Epidermal melanocyte (primary cell): ENCODE data around the gene DDIT4.
A peak's percentile ranks its signal among the peaks of the same experiment; 100 is the strongest.
"Not testable (repeated sequence)": the region's sequence is repeated elsewhere in the genome, so short reads cannot be mapped to it uniquely, and the experiment has no call there.

Source experiments
- DNase-seq: peaks from one replicate; pipeline ENCODE4 v3.0.0; 2011; ENCODE audit warnings: low spot score; ENCODE audit not compliant: insufficient read length

The DDIT4 gene

DNA sequence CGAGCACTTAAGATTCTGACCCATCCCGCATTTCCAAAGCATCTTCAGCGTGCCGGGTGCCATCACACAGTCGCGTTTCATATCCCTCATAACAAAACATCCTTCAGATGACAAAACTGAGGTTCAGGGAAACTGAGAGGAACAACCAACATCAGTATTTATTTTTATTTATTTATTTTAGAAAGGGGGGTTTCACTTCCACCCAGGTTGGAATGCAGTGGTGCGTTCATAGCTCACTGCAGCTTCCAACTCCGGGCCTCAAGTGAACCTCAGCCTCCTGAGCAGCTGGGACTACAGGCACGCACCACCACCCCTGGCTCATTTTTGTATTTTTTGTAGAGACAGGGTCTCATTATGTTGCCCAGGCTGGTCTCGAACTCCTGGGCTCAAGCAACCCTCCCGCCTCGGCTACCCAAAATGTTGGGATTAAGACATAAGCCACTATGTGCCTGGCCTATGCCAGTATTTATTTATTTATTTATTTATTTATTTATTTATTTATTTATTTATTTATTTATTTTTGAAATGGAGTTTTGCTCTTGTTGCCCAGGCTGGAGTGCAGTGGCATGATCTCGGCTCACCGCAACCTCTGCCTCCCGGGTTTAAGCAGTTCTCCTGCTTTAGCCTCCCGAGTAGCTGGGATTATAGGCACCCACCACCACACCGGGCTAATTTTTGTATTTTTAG lies 24.4 kb upstream of the DDIT4 start:
- not testable (repeated sequence) for DNase-seq

DNA sequence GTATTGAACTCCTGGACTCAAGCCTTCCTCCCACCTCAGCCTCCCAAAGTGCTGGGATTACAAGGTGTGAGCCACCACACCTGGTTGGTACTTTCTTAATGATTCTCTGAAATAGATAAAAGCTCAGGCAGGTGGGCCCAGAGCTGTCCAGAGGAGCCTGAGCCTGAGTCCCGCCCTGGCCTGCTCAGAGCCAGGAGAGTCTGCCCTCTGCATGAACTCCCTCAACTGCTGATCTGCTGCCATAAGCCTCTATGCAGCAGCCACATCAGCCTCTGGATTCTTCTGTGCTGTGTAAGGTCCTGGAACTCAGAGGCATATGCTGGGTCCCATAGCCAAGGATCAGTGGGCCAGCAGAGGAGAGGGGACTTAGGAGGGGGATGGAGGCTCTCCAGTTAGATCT lies 23.1 kb upstream of the DDIT4 start:
- no peak for DNase-seq

DNA sequence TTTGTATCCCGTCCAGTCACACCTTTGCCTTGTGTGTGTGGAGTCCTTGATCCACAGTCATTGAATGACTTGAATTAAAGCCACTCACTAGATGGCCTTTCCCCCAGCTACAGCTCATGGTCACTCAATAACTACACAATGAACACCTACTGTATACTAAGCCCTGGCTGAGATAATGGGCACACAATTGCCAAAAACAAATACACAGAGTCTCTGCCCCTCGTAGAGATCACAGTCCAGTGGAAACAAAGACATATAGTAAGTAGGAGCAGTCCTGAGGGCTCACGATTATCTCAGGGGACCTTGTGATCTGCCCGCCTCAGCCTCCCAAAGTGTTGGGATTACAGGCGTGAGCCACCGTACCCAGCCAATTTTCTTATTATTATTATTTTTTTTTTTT lies 22.1 kb upstream of the DDIT4 start:
- no peak for DNase-seq

DNA sequence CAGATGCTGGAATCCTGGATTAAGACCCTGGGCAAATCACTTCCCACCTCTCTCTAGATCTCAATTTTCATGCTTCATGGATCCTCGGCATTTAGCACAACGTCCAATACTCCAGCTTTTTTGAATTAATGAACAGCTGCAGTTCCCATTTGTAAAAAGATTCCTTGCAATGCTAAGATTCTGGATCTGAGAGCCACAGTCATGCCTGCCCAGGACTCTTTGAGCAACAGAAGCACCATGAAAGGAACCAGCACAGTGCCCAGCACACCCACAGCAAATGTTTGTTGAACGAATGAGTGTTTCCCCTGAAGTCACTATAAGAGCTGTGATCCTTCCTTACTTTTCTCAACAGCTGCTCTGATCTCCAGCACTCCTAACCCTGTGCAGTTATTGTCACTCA lies 20.8 kb upstream of the DDIT4 start:
- DNase-seq: no peak

DNA sequence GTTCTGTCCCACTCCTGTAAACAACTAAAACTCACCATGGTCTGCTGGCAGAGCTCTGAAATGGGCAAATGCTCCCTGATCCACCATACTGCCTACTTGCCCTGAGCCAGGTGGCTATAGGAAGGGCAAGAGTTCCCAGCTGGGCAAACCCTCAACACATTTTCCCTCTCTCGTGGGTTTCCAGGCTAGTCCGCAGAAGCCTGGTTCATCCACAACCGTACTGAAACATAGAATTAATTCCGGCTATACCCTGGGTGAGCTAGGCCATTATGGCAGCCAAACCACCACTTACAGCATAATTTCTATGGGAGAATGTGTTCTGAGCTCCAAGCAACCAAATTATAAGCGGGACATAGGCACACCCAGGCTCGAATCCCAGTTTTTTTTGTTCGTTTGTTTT lies 20.1 kb upstream of the DDIT4 start:
- no peak for DNase-seq

DNA sequence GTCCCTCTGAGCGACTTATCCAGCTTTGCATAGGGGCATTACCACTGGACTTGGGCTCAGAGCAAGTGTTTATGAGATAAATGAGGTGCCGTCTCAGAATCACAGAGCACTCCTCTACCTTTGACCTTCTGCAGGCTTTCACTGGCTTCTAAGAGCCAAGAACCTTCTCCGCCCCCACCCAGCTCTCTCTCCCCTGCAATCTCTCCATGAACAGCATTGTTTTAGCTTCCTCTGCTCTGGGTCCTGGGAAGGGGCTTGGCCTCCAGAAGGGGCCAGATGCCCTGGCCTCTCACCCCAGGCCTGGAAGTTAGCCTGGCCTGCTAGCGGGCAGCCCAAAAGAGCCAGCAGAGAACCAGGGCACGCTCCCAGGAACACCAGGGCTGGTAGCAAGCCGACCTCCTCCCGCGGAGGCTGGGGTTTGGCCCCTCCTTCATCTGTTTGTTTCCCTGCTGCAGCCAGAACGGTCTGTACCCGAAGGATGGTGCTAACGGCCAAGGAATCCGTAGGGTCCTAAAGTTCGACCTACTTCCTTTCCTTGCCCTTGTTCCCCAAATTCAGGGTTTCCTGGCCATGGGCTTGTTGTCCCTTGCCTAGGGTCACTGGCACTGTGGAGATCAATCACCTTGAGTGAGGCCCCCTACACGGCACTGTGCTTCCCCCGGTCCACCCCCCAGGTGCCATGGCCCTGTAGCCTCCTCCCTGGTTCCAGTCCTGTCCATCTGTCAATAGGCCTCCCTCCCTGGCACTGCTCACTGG lies 18.7 kb upstream of the DDIT4 start:
- DNase-seq: peak; percentile 78

DNA sequence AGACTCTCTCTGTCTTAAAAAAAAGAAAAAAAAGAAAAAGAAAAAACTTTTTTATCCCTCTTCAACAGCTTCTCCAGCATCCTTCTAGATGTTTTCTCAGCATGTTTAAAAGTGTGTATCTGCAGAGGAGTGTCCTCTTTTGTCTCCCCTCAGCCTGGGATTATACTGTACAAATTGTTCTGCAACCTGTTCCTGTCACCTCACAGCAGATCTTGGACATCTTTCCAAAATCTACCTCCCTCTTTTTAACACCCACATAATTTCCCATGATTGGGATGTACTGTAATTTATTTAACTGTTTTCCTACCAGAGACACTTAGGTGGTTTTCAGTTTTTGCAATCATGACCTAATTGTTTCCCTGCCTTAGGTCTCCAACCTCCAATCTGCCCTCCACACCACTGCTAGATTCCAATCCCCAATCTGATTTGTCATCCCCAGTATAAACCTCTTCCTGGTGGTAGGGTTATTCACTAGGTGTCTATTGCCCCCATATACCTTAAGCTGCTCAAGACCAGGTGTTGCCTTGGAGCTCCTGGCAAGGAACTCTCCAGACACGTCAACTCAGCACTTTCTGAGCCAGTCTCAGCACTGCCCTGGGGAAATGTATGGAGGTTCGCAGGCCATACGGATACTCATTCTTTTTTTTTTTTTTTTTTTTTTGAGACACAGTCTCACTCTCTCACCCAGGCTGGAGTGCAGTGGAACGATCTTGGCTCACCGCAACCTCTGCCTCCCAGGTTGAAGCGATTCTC lies 17.6 kb upstream of the DDIT4 start:
- DNase-seq: no peak

DNA sequence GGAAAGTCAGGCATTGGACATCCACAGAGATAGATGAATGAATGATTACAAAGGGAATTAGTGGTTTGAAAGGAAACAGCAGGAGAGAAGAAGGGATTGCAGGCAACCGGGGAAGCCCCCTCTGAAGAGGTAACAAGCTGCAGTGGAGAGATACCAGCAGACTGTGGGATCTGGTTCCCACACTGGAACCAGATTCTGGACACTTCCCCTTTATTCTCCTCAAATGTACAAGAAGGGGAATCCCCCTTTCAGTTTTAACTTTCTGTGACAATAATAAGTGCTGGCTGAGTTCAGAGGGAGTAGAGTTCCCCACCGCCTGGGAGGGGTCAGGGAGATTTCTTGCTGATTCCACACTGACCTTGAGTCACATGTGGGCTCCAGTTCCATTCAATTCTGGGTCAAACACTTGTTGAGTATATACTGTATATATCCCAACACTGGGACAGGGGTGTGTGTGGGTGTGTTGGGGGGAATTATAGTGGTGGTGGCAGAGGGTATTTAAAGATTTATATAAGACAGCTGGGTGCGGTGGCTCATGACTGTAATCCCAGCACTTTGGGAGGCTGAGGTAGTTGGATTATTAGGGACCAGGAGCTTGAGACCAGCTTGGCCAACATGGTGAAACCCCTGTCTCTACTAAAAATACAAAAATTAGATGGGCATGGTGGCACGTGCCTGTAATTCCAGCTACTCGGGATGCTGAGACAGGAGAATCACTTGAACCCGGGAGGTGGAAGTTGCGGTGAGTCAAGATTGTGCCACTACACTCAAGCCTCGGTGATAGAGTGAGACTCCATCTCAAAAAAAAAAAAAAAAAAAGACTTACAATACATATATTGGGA lies 16.5 kb upstream of the DDIT4 start:
- DNase-seq: no peak

DNA sequence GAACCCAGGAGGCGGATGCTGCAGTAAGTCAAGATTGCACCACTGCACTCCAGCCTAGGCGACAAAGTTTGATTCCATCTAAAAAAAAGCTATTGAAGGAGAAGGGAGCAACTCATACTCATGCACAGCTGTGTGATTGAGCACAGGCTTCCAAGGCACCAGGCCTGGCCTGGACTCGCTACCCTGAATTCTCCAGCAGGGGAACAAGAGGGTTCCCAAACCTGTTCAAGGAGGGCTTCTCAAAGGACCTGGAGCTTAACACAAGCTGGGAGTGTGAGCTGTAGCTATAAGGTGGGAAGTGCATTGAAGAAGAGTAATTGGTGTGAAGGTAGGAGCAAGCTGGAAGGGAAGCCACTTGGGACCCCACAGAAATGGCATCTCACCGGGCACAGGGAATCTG lies 15.1 kb upstream of the DDIT4 start:
- no peak for DNase-seq

DNA sequence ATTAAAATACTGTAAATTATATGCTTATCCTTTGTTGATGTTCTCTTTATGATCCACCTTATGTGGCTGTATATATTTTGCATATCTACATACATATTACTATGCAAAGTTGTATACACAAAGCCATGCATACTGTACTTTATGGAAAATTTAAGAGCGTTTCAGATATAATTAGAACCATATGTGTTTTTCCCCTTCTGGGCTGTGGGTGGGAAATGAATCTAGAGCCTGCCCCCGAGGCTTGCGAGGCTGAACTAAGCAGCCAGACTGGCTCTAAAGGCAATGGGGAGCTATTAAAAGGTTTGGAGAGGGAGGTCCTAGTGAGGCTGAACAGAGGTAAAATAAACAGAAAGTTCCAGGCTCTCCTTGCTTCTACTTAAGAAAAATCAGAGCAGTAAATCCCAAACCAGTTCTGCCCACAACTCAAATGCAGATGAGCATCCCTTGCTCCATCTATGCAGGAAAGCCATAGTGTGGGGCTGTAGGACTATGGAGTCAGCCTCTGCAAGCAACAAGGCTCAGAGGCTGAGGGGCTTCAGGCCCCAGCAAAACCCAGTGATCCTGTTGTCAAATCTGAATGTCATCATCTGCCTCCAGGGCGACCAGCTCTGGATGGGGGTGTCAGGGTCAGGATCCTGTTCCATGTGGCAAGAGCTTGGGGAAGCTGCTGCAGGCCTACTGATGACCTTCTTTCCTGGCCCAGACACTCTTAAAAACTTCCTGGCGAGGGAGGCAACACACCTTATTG lies 14.1 kb upstream of the DDIT4 start:
- DNase-seq: no peak

DNA sequence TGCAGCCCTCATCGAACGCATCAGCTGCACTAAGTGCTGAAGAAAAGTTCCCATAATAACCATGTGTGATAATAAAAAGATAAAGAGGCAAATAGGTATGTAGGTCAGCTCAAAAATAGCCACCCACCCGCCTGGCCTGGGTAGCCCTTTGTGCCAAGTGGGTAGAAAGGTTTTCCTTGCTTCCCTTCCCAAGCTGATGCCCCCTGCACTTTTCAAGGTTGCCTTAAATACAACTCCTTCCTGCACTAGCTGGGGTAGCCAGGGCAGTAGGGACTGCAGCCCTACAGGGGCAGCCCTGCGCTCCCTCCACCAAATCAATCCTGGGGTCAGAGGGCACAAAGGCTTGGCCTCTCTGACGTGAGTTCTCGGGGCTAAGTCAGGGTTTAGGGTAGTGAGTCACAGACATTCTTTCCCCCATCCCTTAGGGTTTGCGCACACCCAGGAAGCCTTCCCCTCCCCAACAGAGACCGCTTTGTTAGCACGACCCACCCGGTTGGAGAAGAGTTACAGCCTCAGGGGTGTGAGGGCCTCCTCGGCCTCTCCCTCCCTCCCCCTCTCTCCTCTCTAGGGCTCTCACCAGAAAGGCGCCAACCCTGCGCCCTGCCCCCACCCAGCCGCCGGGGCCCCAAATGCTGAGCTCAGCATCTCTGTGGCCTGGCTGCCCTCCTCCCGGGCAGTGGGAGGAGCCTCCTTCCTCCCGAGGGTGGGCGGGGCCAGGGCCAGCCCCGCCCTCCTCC lies 13.3 kb upstream of the DDIT4 start:
- DNase-seq: peak; percentile 77

DNA sequence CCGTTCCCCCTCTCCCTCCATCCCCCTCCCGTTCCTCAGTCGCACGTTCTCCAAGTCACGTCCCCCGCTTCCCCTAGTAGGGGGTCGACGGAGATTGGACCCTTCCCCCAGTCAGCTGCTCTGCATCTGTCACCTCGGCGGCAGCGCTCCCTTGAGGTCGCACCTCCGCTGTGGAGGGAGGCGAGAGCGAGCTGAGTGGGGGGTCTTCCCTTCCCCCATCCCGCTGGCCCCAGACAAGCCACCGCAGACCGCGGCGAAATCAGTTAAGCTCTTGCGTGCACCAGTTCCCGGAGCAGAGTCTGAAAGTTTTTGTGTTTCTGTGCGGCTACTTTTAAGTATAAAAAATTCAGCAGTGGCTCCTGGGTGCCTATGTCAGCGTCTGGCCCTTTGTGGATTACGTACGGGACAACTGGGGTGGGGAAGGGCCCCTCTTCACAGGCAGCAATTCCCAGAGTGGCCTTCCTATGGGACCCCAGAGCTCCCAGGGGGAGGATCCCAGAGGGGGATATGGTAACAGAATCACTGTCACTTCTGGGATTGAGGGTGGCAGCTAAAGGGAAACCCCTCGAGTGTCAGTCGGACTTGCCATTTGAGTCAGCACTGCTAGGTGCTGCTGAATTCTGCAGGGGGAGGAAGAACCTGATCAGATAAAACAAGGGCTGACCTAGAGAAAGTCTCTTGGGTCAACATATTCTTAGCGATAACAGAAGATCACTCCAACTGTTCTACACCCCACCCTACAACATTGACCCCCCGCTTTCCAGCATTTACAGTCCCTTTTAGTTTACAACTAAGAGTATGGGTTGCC lies 12.5 kb upstream of the DDIT4 start:
- DNase-seq: no peak

DNA sequence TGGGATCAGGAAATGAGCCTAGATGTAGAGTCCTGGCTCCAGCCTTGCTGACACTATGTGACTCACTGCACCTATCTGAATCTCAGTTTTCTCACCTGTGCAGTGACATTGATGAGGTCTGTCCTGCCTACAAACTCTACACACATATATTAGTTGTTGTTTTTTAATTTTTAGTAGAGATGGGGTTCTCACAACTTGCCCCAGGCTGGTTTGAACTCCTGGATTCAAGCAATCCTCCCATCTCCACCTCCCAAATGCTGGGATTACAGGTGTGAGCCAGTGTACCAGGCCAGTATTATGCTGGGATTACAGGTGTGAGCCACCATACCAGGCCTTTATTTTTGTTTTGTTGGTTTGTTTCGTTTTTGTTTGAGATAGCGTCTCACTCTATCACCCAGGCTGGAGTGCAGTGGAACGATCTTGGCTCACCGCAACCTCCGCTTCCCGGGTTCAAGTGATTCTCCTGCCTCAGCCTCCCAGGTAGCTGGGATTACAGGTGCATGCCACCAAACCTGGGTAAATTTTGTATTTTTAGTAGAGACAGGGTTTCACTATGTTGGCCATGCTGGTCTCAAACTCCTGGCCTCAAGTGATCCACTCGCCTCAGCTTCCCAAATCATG lies 11.8 kb upstream of the DDIT4 start:
- DNase-seq: no peak

DNA sequence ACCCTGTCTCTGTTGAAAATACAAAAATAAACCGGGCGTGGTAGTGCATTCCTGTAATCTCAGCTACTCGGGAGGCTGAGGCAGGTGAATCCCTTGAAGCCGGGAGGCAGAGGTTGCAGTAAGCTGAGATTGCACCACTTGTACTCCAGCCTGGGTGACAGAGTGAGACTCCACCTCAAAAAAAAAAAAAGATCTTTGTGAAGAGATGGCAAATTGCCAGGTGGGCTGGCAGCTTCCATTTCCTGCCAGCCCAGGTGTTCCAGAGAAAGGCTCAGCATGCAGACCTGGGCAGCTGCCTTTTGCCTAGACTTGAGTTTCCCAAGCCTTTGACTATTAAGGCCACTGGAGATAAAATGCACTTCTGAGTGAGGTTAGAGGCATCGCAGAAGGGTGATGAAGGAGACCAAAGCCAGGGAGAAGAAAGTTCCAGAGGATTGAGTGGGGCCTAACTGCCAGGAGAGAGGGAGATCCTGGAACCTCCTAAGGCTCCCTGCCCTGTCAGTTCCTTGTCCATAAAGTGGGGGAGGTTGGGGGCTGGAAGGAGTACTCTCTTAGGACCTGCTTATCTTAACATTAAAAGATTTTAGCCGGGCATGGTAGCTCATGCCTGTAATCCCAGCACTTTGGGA lies 10.0 kb upstream of the DDIT4 start:
- DNase-seq: no peak

DNA sequence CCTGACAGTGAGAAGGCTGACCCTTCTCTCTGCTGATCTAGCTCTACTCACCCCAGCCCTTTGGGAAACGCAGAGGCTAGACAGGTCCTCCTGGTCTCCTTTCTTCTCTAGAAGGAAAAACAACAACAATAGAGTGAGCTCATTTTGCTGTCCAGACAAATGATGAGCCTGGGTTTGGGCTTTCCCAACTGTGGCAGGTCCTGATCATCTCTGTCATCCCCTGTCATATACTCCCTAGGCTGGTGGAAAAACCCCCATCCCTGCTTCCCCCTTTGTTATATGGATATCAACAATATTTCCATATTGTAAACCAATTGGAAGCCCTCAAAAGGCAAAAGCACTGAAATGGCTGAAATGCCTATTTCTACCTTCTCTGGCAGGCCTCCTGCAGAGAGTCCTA lies 9.2 kb upstream of the DDIT4 start:
- DNase-seq: no peak

DNA sequence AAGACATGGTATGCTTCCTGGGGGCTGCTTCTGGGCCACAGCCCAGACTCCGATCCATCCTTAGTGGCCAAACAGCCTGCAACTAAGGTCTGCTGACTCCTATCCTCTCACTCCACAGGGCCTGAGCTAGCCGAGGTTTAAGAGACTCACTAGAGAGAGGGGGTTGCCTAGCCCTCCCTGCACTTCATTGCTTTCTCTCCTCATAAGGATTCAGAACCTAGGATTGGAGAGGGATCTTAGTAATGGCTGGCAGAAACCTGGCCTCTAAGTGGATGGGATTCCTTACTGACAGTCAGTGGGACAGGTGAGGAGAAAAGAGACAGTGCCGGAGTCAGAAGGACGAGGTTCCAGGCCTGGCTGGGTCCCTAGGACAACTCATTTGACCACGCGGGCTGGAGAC lies 8.2 kb upstream of the DDIT4 start:
- DNase-seq: no peak

DNA sequence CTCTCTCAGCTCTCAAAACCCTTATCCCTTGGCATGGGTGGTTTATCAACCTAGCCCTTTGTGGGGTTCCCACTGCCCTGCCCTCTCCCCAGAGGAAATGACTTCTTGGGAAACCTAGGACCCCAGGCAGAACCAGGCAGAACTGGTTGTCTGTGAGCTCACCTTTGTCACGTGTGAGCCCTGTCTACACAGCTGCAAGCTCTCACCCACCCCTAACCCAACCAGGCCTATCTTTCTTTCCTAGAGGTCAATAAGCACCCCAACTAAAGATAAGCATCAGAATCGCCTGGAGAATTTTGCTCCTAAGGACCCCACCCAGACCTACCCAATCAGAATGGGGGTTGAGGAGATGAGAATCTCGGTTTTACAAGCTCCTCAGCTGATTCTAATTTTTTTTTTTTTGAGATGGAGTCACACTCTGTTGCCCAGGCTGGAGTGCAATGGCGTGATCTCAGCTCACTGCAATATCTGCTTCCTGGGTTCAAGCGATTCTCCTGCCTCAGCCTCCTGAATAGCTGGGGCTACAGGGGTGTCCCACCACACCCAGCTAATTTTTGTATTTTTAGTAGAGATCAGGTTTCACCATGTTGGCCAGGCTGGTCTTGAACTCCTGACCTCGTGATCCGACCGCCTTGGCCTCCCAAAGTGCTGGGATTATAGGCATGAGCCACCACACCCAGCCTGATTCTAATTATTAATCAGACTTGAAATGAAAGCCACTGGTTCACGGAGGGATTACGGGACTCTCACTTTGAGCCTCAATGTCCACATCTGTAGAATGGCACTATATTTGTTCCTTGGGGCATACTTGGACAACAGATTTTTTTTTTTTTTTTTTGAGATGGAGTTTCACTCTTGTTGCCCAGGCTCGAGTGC lies 7.5 kb upstream of the DDIT4 start:
- DNase-seq: no peak
